A673 (cell line): Measurements from ENCODE around the gene GNAT1. TPM values are rescaled to one million over a fixed set of nuclear protein-coding genes. Genes with fewer than 3 reads are reported as not detected.

Experiments
- BruUV-seq: library from RNA; stranded (reverse); fragments of 400-500 nt; replicated peaks from 2 replicates; lab custom pipeline; 2021; lab: Mats Ljungman, UMichigan
- CTCF ChIA-PET: fragments of 300-600 bp; sonication (Branson Sonifier 250); formaldehyde crosslinking; loops from one replicate; lab custom pipeline; 2022; ENCODE audit warnings: antibody characterized with exemption; lab: Charles Lee
- POLR2A ChIA-PET: fragments of 300-600 bp; sonication (Branson Sonifier 250); formaldehyde crosslinking; loops from one replicate; lab custom pipeline; 2022; ENCODE audit warnings: antibody characterized with exemption; ENCODE audit not compliant: low non-redundant PET; lab: Charles Lee
- DNase-seq: peaks from one replicate; pipeline ENCODE4 v3.0.0-alpha.2; 2015; ENCODE audit warnings: low spot score
- H3K27ac ChIP-seq: fragments of 200-600 bp; sonication (generic); 2 replicates; pipeline ENCODE4 v1.5.1; 2016; ENCODE audit warnings: mixed run types, low read depth, mild to moderate bottlenecking, mixed read lengths, antibody characterized with exemption, low read length; ENCODE audit not compliant: poor library complexity, severe bottlenecking
- H3K27me3 ChIP-seq: fragments of 200-600 bp; sonication (generic); replicated peaks from 2 replicates; pipeline ENCODE4 v1.6.1; 2017; ENCODE audit warnings: mixed run types, low read depth, mild to moderate bottlenecking, mixed read lengths, antibody characterized with exemption, low read length; ENCODE audit not compliant: insufficient read depth, poor library complexity
- H3K36me3 ChIP-seq: fragments of 200-600 bp; sonication (generic); 2 replicates; pipeline ENCODE4 v1.6.1; 2016; ENCODE audit warnings: mixed run types, mild to moderate bottlenecking, mixed read lengths, antibody characterized with exemption, low read length; ENCODE audit not compliant: insufficient read depth, poor library complexity, severe bottlenecking
- H3K4me1 ChIP-seq: fragments of 200-600 bp; sonication (generic); 2 replicates; pipeline ENCODE4 v1.6.1; 2017; ENCODE audit warnings: mixed run types, mild to moderate bottlenecking, mixed read lengths, antibody characterized with exemption, low read length; ENCODE audit not compliant: insufficient read depth, poor library complexity, severe bottlenecking
- H3K4me3 ChIP-seq: fragments of 200-600 bp; sonication (generic); 2 replicates; pipeline ENCODE4 v1.5.1; 2016; ENCODE audit warnings: low read depth, mixed run types, mild to moderate bottlenecking, mixed read lengths, low read length; ENCODE audit not compliant: poor library complexity, severe bottlenecking
- H3K9me3 ChIP-seq: fragments of 200-600 bp; sonication (generic); 2 replicates; pipeline ENCODE4 v1.6.1; 2016; ENCODE audit warnings: mixed run types, low read depth, mild to moderate bottlenecking, mixed read lengths, antibody characterized with exemption, low read length; ENCODE audit not compliant: poor library complexity, severe bottlenecking
- CTCF ChIP-seq: fragments of 300-800, 200-600 bp; sonication (generic); conservative IDR thresholded peaks from 2 replicates; pipeline ENCODE4 v1.5.1; 2017; ENCODE audit warnings: low read depth, mild to moderate bottlenecking, antibody characterized with exemption, low read length, moderate library complexity, mixed read lengths
- EZH2 ChIP-seq: fragments of 200-600 bp; sonication (generic); IDR thresholded peaks from 2 replicates; pipeline ENCODE4 v1.6.1; 2017; ENCODE audit warnings: borderline replicate concordance, low read depth, mild to moderate bottlenecking, mixed read lengths, antibody characterized with exemption, low read length; ENCODE audit not compliant: poor library complexity, severe bottlenecking
- intact Hi-C: fragments of 100-400 bp; cut with micrococcal nuclease; formaldehyde crosslinking; loops from one replicate; pipeline ENCODE4 v1.10.0; 2022; ENCODE audit not compliant: unreplicated experiment
- total RNA-seq: library from RNA; stranded (reverse); gene quantifications from 2 replicates; pipeline ENCODE4 v1.2.3, GENCODE V29; 2021

Gene GNAT1
- total RNA-seq, 1 experiment from 2014 or later = not detected

- no peak overlapping the region for H3K4me3 ChIP-seq
- CTCF ChIA-PET = no interaction called here
- no TSS peak for BruUV-seq
- TF ChIP-seq CTCF (no peak), EZH2 (no peak)
- peak; percentile 66 for DNase-seq
- no peaks in the 10 kb centered on the region for H3K36me3 ChIP-seq
- peaks cover 14% of the 10 kb centered on the region for H3K4me1 ChIP-seq
- intact Hi-C loops = no loop called here
- H3K27ac ChIP-seq = peak overlapping the region; percentile 76
- POLR2A ChIA-PET = no interaction called here
- no peaks in the 10 kb centered on the region for H3K9me3 ChIP-seq
- no peaks in the 10 kb centered on the region for H3K27me3 ChIP-seq
Measured at GRCh38 chr3:50241163-50241562, 49.8 kb downstream of the GNAT1 start.

GRCh38 chr3:50241713-50242380 is 50.4 kb downstream of the GNAT1 start:
- POLR2A ChIA-PET = no interaction called here
- DNase-seq = no peak
- no peaks in the 10 kb centered on the region for H3K27me3 ChIP-seq
- no peak for TF ChIP-seq EZH2
- no peak for TF ChIP-seq CTCF
- H3K36me3 ChIP-seq = no peaks in the 10 kb centered on the region
- CTCF ChIA-PET = no interaction called here
- H3K4me3 ChIP-seq = no peak overlapping the region
- H3K9me3 ChIP-seq = no peaks in the 10 kb centered on the region
- no TSS peak for BruUV-seq
- H3K27ac ChIP-seq = peak overlapping the region; percentile 76
- peaks cover 21% of the 10 kb centered on the region for H3K4me1 ChIP-seq
- intact Hi-C loops = no loop called here

- H3K4me1 ChIP-seq = peaks cover 23% of the 10 kb centered on the region
- ChIA-PET POLR2A (no interaction called here), CTCF (no interaction called here)
- no peak for DNase-seq
- no TSS peak for BruUV-seq
- H3K27ac ChIP-seq = peak overlapping the region; percentile 47
- no peak overlapping the region for H3K4me3 ChIP-seq
- H3K27me3 ChIP-seq = no peaks in the 10 kb centered on the region
- no peaks in the 10 kb centered on the region for H3K9me3 ChIP-seq
- intact Hi-C loops = no loop called here
- no peaks in the 10 kb centered on the region for H3K36me3 ChIP-seq
- TF ChIP-seq CTCF = no peak
- TF ChIP-seq EZH2 = no peak
Measured at GRCh38 chr3:50242381-50242770, 51.0 kb downstream of the GNAT1 start.
